Gastroesophageal sphincter (tissue), 3 donors: ENCODE results near the gene PTPRD.

Source experiments
- CTCF ChIP-seq, 4 experiments: fragments of 200-600 bp in 2 of 4; fragments of 450-650 bp in 2 of 4; sonication (generic) in 1 of 4; IDR thresholded peaks; one replicate each; pipeline ENCODE4 v1.5.1; 2017 to 2019; ENCODE audit warnings: antibody characterized with exemption in 4 of 4, mild to moderate bottlenecking in 2 of 4, moderate library complexity in 2 of 4
- EP300 ChIP-seq: sonication (generic); formaldehyde crosslinking; IDR thresholded peaks from one replicate; pipeline ENCODE4 v1.6.1; 2017; ENCODE audit warnings: antibody characterized with exemption, mild to moderate bottlenecking
- POLR2A ChIP-seq, 2 donors: fragments of 450-650 bp; IDR thresholded peaks; one replicate each; pipeline ENCODE4 v1.6.1; 2017; ENCODE audit warnings: antibody characterized with exemption in 2 of 2, mild to moderate bottlenecking in 2 of 2, moderate library complexity in 1 of 2
- POLR2AphosphoS5 ChIP-seq: sonication (generic); formaldehyde crosslinking; IDR thresholded peaks from one replicate; pipeline ENCODE4 v1.6.1; 2017; ENCODE audit warnings: antibody characterized with exemption

GRCh38 chr9:10331157-10331556 lies 281.6 kb downstream of the PTPRD start:
- TF ChIP-seq CTCF (IDR thresholded peaks at IDR 0.05): no peak
- TF ChIP-seq POLR2A (IDR thresholded peaks at IDR 0.05): no peak
- TF ChIP-seq POLR2AphosphoS5: no peak
- no peak for TF ChIP-seq EP300
